ENCODE results near the gene JMJD8.

JMJD8 gene

DNA sequence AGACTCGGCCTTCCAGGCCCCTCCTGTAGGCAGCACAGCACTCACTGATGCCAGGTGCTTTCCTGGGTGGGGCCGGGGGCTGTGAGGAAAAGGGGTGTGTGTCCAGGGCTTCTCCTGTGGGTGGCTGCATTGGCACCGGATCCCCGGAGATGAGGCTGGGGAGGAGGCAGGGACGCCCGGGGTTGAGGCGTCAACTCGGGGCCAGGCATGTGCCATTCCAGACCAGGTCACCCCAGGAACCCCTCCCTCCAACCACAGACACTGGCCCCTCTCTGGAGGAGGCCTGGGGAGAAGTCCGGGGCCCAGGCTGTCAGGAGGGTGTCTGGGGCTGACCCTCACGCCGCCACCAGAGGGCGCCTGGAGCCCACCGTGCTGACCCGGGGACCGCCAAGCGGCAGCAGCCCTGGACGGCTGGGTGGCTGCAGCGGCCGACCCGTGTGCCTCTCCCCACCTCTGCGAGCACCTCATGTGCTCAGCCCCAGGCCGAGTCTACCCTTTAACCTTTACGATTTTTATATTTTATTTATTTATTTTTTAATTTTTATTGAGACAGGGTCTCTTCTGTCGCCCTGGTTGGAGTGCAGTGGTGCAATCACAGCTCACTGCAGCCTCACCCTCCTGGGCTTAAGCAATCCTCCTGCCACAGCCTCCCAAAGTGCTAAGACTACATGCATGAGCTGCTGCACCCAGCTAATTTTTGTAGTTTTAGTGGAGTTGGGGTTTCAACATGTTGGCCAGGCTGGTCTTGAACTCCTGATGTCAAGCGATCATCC lies 27.6 kb upstream of the JMJD8 start (continued):
- TF ChIP-seq, protein P1, sequence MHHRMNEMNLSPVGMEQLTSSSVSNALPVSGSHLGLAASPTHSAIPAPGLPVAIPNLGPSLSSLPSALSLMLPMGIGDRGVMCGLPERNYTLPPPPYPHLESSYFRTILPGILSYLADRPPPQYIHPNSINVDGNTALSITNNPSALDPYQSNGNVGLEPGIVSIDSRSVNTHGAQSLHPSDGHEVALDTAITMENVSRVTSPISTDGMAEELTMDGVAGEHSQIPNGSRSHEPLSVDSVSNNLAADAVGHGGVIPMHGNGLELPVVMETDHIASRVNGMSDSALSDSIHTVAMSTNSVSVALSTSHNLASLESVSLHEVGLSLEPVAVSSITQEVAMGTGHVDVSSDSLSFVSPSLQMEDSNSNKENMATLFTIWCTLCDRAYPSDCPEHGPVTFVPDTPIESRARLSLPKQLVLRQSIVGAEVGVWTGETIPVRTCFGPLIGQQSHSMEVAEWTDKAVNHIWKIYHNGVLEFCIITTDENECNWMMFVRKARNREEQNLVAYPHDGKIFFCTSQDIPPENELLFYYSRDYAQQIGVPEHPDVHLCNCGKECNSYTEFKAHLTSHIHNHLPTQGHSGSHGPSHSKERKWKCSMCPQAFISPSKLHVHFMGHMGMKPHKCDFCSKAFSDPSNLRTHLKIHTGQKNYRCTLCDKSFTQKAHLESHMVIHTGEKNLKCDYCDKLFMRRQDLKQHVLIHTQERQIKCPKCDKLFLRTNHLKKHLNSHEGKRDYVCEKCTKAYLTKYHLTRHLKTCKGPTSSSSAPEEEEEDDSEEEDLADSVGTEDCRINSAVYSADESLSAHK (tag by site-specific recombination; IDR thresholded peaks at IDR 0.05) = no peak
- TF ChIP-seq, protein P2, sequence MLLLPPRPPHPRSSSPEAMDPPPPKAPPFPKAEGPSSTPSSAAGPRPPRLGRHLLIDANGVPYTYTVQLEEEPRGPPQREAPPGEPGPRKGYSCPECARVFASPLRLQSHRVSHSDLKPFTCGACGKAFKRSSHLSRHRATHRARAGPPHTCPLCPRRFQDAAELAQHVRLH (tag by site-specific recombination; IDR thresholded peaks at IDR 0.05) = no peak
- TF ChIP-seq, protein P3, sequence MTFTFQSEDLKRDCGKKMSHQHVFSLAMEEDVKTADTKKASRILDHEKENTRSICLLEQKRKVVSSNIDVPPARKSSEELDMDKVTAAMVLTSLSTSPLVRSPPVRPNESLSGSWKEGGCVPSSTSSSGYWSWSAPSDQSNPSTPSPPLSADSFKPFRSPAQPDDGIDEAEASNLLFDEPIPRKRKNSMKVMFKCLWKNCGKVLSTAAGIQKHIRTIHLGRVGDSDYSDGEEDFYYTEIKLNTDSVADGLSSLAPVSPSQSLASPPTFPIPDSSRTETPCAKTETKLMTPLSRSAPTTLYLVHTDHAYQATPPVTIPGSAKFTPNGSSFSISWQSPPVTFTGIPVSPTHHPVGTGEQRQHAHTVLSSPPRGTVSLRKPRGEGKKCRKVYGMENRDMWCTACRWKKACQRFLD (tag by site-specific recombination; IDR thresholded peaks at IDR 0.05) = no peak
- TF ChIP-seq ZNF311 (tag by site-specific recombination; IDR thresholded peaks at IDR 0.05; ENCODE audit: borderline replicate concordance) (no peak), BCL11B (tag by site-specific recombination; IDR thresholded peaks at IDR 0.05; ENCODE audit: low read depth) (peak; percentile 35; the same call in 1 of the 2 replicates), ZNF777 (tag by site-specific recombination; IDR thresholded peaks at IDR 0.05; ENCODE audit: borderline replicate concordance) (no peak), ZFP37 (tag by site-specific recombination; IDR thresholded peaks at IDR 0.05) (no peak), EGR2 (tag by site-specific recombination; IDR thresholded peaks at IDR 0.05; ENCODE audit: low read depth) (no peak), ZNF610 (tag by site-specific recombination; IDR thresholded peaks at IDR 0.05; ENCODE audit: borderline replicate concordance) (no peak), ZBTB7A (tag by site-specific recombination; IDR thresholded peaks at IDR 0.05; ENCODE audit: low read depth) (no peak), SCRT2 (tag by site-specific recombination; IDR thresholded peaks at IDR 0.05) (no peak), ZNF214 (tag by site-specific recombination; IDR thresholded peaks at IDR 0.05; ENCODE audit: borderline replicate concordance) (no peak), ZNF221 (tag by site-specific recombination; IDR thresholded peaks at IDR 0.05; ENCODE audit: borderline replicate concordance) (no peak)
- TF ChIP-seq, protein P4, sequence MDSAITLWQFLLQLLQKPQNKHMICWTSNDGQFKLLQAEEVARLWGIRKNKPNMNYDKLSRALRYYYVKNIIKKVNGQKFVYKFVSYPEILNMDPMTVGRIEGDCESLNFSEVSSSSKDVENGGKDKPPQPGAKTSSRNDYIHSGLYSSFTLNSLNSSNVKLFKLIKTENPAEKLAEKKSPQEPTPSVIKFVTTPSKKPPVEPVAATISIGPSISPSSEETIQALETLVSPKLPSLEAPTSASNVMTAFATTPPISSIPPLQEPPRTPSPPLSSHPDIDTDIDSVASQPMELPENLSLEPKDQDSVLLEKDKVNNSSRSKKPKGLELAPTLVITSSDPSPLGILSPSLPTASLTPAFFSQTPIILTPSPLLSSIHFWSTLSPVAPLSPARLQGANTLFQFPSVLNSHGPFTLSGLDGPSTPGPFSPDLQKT (IDR thresholded peaks at IDR 0.05; ENCODE audit: borderline replicate concordance, low read depth, low read length) = no peak
- TF ChIP-seq, protein P5, sequence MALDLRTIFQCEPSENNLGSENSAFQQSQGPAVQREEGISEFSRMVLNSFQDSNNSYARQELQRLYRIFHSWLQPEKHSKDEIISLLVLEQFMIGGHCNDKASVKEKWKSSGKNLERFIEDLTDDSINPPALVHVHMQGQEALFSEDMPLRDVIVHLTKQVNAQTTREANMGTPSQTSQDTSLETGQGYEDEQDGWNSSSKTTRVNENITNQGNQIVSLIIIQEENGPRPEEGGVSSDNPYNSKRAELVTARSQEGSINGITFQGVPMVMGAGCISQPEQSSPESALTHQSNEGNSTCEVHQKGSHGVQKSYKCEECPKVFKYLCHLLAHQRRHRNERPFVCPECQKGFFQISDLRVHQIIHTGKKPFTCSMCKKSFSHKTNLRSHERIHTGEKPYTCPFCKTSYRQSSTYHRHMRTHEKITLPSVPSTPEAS (tag by site-specific recombination; IDR thresholded peaks at IDR 0.05) = no peak
- TF ChIP-seq, protein P6, sequence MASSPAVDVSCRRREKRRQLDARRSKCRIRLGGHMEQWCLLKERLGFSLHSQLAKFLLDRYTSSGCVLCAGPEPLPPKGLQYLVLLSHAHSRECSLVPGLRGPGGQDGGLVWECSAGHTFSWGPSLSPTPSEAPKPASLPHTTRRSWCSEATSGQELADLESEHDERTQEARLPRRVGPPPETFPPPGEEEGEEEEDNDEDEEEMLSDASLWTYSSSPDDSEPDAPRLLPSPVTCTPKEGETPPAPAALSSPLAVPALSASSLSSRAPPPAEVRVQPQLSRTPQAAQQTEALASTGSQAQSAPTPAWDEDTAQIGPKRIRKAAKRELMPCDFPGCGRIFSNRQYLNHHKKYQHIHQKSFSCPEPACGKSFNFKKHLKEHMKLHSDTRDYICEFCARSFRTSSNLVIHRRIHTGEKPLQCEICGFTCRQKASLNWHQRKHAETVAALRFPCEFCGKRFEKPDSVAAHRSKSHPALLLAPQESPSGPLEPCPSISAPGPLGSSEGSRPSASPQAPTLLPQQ (tag by site-specific recombination; IDR thresholded peaks at IDR 0.05) = no peak

DNA sequence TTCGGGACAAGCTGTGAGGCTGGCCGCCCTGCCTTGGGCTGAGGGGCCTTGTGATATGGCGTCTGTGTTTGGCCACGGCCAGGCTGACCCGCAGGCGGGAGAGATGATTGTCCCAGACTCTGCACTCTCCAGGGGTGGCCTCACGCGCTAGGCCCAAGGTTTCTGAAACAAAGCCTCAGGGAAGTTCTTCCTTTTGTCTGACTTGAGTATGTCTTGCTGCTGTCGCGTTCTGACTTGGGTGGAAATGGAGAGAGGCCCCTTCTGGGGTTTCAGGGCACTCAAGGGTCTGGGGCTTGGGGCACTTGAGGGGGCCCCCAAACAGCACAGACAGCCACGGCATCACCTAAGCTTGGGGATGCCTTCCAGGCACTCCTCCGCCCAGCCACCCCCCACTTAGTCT lies 26.9 kb upstream of the JMJD8 start:
- no peak for TF ChIP-seq ZFP69B (tag by site-specific recombination; IDR thresholded peaks at IDR 0.05)
- no peak for TF ChIP-seq ZNF214 (tag by site-specific recombination; IDR thresholded peaks at IDR 0.05; ENCODE audit: borderline replicate concordance)
- TF ChIP-seq, protein P7, sequence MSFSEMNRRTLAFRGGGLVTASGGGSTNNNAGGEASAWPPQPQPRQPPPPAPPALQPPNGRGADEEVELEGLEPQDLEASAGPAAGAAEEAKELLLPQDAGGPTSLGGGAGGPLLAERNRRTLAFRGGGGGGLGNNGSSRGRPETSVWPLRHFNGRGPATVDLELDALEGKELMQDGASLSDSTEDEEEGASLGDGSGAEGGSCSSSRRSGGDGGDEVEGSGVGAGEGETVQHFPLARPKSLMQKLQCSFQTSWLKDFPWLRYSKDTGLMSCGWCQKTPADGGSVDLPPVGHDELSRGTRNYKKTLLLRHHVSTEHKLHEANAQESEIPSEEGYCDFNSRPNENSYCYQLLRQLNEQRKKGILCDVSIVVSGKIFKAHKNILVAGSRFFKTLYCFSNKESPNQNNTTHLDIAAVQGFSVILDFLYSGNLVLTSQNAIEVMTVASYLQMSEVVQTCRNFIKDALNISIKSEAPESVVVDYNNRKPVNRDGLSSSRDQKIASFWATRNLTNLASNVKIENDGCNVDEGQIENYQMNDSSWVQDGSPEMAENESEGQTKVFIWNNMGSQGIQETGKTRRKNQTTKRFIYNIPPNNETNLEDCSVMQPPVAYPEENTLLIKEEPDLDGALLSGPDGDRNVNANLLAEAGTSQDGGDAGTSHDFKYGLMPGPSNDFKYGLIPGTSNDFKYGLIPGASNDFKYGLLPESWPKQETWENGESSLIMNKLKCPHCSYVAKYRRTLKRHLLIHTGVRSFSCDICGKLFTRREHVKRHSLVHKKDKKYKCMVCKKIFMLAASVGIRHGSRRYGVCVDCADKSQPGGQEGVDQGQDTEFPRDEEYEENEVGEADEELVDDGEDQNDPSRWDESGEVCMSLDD (tag by site-specific recombination; IDR thresholded peaks at IDR 0.05) = no peak
- no peak for TF ChIP-seq ZNF155 (tag by site-specific recombination; IDR thresholded peaks at IDR 0.05)
- no peak for TF ChIP-seq ZNF16 (tag by site-specific recombination; IDR thresholded peaks at IDR 0.05; ENCODE audit: low read depth)
- no peak for TF ChIP-seq ZNF530 (tag by site-specific recombination; IDR thresholded peaks at IDR 0.05; ENCODE audit: low read depth)
- no peak for TF ChIP-seq ZNF791 (tag by site-specific recombination; IDR thresholded peaks at IDR 0.05)
- H3K27ac ChIP-seq (ENCODE audit: extremely low read depth, low read depth, low read length) = no peak overlapping the region
- peaks cover 11% of the 10 kb centered on the region for H3K4me1 ChIP-seq (ENCODE audit: control insufficient read depth, insufficient read depth, low read length)
- no peak overlapping the region for H3K4me3 ChIP-seq (ENCODE audit: low read depth, low read length)
- no peaks in the 10 kb centered on the region for H3K9me3 ChIP-seq (ENCODE audit: control insufficient read depth, insufficient read depth, low read depth, low read length)
- no peaks in the 10 kb centered on the region for H3K36me3 ChIP-seq (ENCODE audit: control insufficient read depth in 2 of 2, insufficient read depth in 1 of 2, low read length in 2 of 2)
- CTCF ChIA-PET = interaction anchor here (1.1 to 5.7 kb wide), 9 partner anchors 9 to 392 kb away, joined by 3 to 119 read pairs (median 7); partner anchors contain the start of genes ANTKMT, CHTF18, GNG13 and RPUSD1
- POLR2A ChIA-PET = interaction anchor here (0.5 to 2.5 kb wide), 4 partner anchors 10 to 469 kb away, joined by 4 to 12 read pairs (median 6); partner anchors contain the start of genes ANTKMT, CHTF18 and RPUSD1

Data from HEK293 (cell line).